Skin of body (tissue), 2 donors: ENCODE results near the gene TDP2. TPM values are rescaled to one million over a fixed set of nuclear protein-coding genes. Genes with fewer than 3 reads are reported as not detected.
"Not testable (repeated sequence)": the region's sequence is repeated elsewhere in the genome, so short reads cannot be mapped to it uniquely, and the experiment has no call there.

ENCODE experiments used
- DNase-seq: peaks from one replicate; lab custom pipeline; 2025; lab: John Stamatoyannopoulos, UW
- total RNA-seq: library from RNA; depleted of rRNA; stranded (reverse); fragments of >200 nt; gene quantifications from one replicate; pipeline ENCODE4 v1.2.3, GENCODE V29; 2014

Gene TDP2
- 27.1 TPM for total RNA-seq

GRCh38 chr6:24666641-24667377 is at the start of gene TDP2, which contains the start of gene ACOT13:
TDP2 (minus strand) TSS chr6:24666899; CDS start chr6:24666862, 37 bp downstream.
ACOT13 (plus strand) TSS chr6:24667077; CDS start chr6:24667264, 187 bp downstream.
- DNase-seq: peak; percentile 99

DNA sequence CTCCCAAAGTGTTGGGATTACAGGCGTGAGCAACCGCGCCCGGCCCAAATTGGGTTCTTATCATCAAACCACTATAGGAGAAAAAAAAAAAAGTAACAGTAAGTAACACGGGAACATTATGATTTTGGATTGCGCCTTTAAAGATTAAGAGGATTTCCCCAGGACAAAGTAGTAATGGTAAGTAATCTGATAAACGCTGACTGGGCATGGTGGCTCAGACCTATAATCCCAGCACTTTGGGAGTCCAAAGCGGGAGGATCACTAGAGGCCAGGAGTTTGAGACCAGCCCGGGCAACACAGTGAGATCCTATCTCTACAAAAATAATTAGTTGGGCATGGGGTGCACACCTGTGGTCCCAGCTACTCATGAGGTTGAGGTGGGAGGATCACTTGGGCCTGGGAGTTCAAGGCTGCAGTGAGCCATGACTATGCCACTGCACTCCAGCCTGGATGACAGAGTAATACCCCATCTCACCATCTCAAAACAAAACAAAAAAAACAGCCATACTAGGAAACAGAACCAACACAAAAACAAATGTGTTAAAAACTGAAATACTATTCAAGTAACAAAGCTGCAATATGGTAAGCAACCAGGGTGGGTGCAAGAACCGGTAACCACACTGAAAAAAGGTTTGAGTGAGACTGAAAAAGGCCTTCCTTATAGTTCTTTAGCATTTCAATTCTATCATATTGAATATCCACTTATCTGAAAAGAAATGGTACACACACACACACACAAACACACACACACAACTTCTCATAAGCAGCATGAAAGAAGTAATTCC is 44.0 kb upstream of the TDP2 start:
- DNase-seq: no peak

- DNase-seq: no peak
These were observed 42.5 kb upstream of the TDP2 start for GRCh38 chr6:24709014-24709711.

DNA sequence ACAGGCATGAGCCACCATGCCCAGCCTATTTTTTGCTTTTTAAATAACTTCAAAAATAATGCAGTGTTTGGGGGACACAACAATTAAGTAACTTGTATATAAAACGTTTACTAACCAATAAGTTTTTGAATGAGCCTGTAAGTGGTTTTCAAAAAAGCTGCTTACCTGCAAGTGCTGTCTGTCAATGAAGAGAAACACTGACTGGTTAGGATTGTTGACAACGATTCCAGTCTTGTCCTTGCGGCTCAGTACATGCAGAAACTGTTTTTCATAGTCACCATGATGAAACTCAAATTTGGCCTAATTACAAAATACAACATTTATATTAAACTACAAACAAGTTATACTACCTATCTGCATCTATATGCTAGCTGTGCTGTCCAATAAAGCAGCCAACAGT is 41.9 kb upstream of the TDP2 start:
- no peak for DNase-seq

GRCh38 chr6:24704468-24704867 is 37.8 kb upstream of the TDP2 start:
- DNase-seq: no peak

GRCh38 chr6:24702720-24703282 is 36.1 kb upstream of the TDP2 start:
- DNase-seq: no peak

- no peak for DNase-seq
These were observed 33.0 kb upstream of the TDP2 start for GRCh38 chr6:24699521-24700359.

GRCh38 chr6:24696097-24696496 is 29.4 kb upstream of the TDP2 start:
- no peak for DNase-seq

DNA sequence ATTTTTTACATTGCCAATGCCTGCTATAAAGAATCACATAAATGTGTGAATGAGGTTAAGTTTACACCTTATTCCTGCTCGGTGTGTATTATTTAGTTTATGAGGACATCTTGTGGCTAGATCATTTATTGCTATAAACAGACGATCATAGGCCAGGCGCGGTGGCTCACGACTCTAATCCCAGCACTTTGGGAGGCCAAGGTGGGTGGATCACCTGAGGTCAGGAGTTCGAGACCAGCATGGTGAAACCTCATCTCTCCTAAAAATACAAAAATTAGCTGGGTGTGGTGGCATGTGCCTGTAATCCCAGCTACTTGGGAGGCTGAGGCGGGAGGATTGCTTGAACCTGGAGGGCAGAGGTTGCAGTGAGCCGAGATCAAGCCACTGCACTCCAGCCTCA is 28.9 kb upstream of the TDP2 start:
- not testable (repeated sequence) for DNase-seq

GRCh38 chr6:24694198-24694597 is 27.5 kb upstream of the TDP2 start:
- no peak for DNase-seq

GRCh38 chr6:24692848-24693592 is 26.3 kb upstream of the TDP2 start:
- no peak for DNase-seq

DNA sequence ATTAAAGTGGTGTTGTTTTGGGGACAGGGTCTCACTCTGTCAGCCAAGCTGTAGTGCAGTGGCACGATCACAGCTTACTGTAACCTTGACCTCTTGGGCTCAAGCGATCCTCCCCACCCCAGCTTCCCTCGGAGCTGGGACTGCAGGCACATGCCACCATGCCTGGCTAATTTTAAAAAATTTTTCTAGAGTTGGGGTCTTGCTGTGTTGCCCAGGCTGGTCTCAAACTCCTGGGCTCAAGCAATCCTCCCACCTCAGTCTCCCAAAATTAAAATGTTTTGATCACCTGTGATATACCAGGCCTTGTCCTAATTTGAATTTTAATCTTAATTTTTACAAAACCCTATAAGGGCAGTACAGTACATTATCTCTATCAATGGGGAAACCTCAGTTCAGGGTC is 25.7 kb upstream of the TDP2 start:
- no peak for DNase-seq

DNA sequence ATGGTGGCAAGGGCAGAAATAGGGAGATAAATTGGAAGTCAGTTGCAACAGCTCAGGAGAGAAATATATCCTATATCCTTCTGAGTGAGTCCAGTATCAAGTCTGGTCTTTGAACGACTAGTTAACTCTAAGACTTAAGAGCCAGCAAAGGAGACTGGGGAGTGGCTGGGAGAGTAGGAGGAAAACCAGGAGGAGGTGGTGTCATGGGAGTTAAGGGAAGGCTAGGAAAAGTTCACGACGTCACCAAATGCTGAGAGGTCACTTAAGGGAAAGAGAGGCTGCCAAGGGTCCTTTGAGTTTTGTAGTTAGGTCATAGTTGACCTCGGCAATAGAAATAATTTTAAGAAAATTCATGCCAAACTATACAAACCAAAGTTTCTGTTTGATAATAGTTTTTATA is 25.3 kb upstream of the TDP2 start:
- DNase-seq: no peak

- no peak for DNase-seq
These were observed 24.9 kb upstream of the TDP2 start for GRCh38 chr6:24691550-24691949.

GRCh38 chr6:24690593-24690992 is 23.9 kb upstream of the TDP2 start:
- no peak for DNase-seq

- no peak for DNase-seq
These were observed 23.3 kb upstream of the TDP2 start for GRCh38 chr6:24689964-24690363.

- no peak for DNase-seq
These were observed 20.2 kb upstream of the TDP2 start for GRCh38 chr6:24686946-24687345.

DNA sequence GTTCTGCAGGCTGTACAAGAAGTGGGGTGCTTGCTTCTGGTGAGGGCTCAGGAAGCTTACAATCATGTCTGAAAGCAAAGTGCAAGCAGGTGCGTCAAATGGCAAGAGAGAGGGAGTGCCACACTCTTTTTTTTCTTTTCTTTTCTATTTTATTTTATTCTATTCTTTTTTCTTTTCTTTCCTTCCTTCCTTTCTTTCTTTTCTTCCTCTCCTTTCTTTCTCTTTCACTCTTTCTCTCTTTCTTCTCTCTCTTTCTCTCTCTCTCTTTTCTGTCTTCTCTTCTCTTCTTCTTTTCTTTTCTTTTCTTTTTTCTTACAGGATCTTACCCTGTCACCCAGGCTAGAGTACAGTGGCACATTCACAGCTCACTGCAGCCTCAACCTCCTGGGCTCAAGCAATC is 19.7 kb upstream of the TDP2 start:
- DNase-seq: no peak

DNA sequence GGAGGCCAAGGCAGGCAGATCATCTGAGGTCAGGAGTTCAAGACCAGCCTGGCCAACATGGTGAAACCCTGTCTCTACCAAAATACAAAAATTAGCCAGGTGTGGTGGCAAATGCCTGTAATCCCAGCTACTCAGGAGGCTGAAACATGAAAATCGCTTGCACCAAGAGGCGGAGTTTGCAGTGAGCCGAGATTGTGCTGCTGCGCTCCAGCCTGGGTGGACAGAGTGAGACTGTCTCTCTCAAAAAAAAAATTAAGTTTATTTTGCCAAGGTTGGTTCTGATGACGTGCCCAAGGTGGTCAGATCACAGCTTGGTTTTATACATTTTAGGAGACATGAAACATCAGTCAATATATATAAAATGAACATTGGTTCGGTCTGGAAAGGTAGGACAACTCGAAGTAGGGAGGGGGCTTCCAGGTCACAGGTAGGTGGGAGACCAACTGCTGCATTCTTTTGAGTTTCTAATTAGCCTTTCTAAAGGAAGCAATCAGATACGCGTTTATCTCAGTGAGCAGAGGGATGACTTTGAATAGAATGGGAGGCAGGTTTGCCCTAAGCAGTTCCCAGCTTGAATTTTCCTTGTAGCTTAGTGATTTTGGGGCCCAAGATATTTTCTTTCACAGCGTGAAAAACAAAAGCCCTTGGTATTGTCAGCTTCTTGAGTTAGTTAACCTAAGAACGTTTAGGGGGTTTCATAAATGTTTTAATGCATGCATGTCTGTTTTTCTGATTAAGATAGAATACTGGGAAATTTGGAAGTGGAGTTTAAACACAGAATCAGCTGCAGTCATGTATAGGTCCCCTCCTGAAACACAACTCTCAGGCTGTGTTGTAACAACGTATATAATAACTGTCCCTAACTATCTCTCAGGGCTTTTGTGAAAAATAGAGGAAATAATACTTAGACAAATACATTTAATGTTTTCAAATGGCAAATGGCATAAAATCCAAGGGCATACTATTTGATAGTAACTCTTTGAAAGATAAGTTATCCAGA is 16.9 kb upstream of the TDP2 start:
- no peak for DNase-seq
